IPS-15b (cell line): Measurements from ENCODE around the gene DCUN1D2.
"Not testable (repeated sequence)": the region's sequence is repeated elsewhere in the genome, so short reads cannot be mapped to it uniquely, and the experiment has no call there.

Experiments
- H3K27me3 ChIP-seq: one replicate; pipeline ENCODE4 v1.6.1; 2013; ENCODE audit warnings: low read length; ENCODE audit not compliant: control insufficient read depth, insufficient read depth
- H3K36me3 ChIP-seq: one replicate; pipeline ENCODE4 v1.6.1; 2013; ENCODE audit warnings: low read length; ENCODE audit not compliant: control insufficient read depth, insufficient read depth
- H3K4me1 ChIP-seq: one replicate; pipeline ENCODE4 v1.6.1; 2013; ENCODE audit warnings: mild to moderate bottlenecking, low read length; ENCODE audit not compliant: control insufficient read depth, insufficient read depth
- H3K4me3 ChIP-seq: one replicate; pipeline ENCODE4 v1.5.1; 2013; ENCODE audit warnings: low read depth, low read length
- H3K9ac ChIP-seq: one replicate; pipeline ENCODE4 v1.6.1; 2013; ENCODE audit warnings: low read depth, mild to moderate bottlenecking, low read length
- H3K9me3 ChIP-seq: one replicate; pipeline ENCODE4 v1.6.1; 2013; ENCODE audit warnings: mild to moderate bottlenecking, low read length; ENCODE audit not compliant: control insufficient read depth, insufficient read depth

The DCUN1D2 gene

GRCh38 chr13:113448885-113449692, 41.4 kb downstream of the DCUN1D2 start:
- Histone ChIP-seq H3K36me3 (peaks cover 7% of the 10 kb centered on the region), H3K4me1 (peaks cover 2% of the 10 kb centered on the region), H3K9me3 (no peaks in the 10 kb centered on the region), H3K9ac (no peak overlapping the region), H3K27me3 (no peaks in the 10 kb centered on the region), H3K4me3 (no peak overlapping the region)

- Histone ChIP-seq H3K9me3 (no peaks in the 10 kb centered on the region), H3K27me3 (no peaks in the 10 kb centered on the region), H3K36me3 (peaks cover 7% of the 10 kb centered on the region), H3K4me1 (peaks cover 2% of the 10 kb centered on the region), H3K4me3 (no peak overlapping the region), H3K9ac (no peak overlapping the region)
Measured at GRCh38 chr13:113448545-113448884, 42.0 kb downstream of the DCUN1D2 start.

GRCh38 chr13:113447596-113447995, 42.9 kb downstream of the DCUN1D2 start:
- Histone ChIP-seq H3K4me3 (no peak overlapping the region), H3K4me1 (peaks cover 2% of the 10 kb centered on the region), H3K36me3 (peaks cover 2% of the 10 kb centered on the region), H3K9ac (no peak overlapping the region), H3K27me3 (no peaks in the 10 kb centered on the region), H3K9me3 (no peaks in the 10 kb centered on the region)

GRCh38 chr13:113446488-113446854, 44.0 kb downstream of the DCUN1D2 start:
- Histone ChIP-seq H3K36me3 (peaks cover 2% of the 10 kb centered on the region), H3K9me3 (no peaks in the 10 kb centered on the region), H3K27me3 (no peaks in the 10 kb centered on the region), H3K4me1 (peaks cover 2% of the 10 kb centered on the region), H3K4me3 (no peak overlapping the region), H3K9ac (no peak overlapping the region)

- peaks cover 2% of the 10 kb centered on the region for H3K36me3 ChIP-seq
- H3K4me3 ChIP-seq, result no peak overlapping the region
- no peaks in the 10 kb centered on the region for H3K9me3 ChIP-seq
- no peak overlapping the region for H3K9ac ChIP-seq
- no peaks in the 10 kb centered on the region for H3K27me3 ChIP-seq
- peaks cover 2% of the 10 kb centered on the region for H3K4me1 ChIP-seq
Measured at GRCh38 chr13:113445791-113446487, 44.6 kb downstream of the DCUN1D2 start.

GRCh38 chr13:113443991-113444390, 46.5 kb downstream of the DCUN1D2 start:
- no peaks in the 10 kb centered on the region for H3K9me3 ChIP-seq
- H3K4me3 ChIP-seq, result no peak overlapping the region
- H3K27me3 ChIP-seq, result no peaks in the 10 kb centered on the region
- H3K9ac ChIP-seq, result no peak overlapping the region
- peaks cover 2% of the 10 kb centered on the region for H3K36me3 ChIP-seq
- peaks cover 2% of the 10 kb centered on the region for H3K4me1 ChIP-seq

- Histone ChIP-seq H3K27me3 (no peaks in the 10 kb centered on the region), H3K9me3 (no peaks in the 10 kb centered on the region), H3K4me3 (no peak overlapping the region), H3K9ac (no peak overlapping the region), H3K36me3 (peaks cover 2% of the 10 kb centered on the region), H3K4me1 (peaks cover 2% of the 10 kb centered on the region)
Measured at GRCh38 chr13:113442985-113443362, 47.5 kb downstream of the DCUN1D2 start.

GRCh38 chr13:113442354-113442984, 48.0 kb downstream of the DCUN1D2 start:
- H3K4me3 ChIP-seq, result no peak overlapping the region
- no peak overlapping the region for H3K9ac ChIP-seq
- no peaks in the 10 kb centered on the region for H3K9me3 ChIP-seq
- H3K4me1 ChIP-seq, result peaks cover 2% of the 10 kb centered on the region
- no peaks in the 10 kb centered on the region for H3K27me3 ChIP-seq
- H3K36me3 ChIP-seq, result peaks cover 2% of the 10 kb centered on the region

GRCh38 chr13:113441661-113442060, 48.9 kb downstream of the DCUN1D2 start:
- Histone ChIP-seq H3K4me3 (no peak overlapping the region), H3K9me3 (no peaks in the 10 kb centered on the region), H3K27me3 (no peaks in the 10 kb centered on the region), H3K36me3 (peaks cover 2% of the 10 kb centered on the region), H3K9ac (no peak overlapping the region), H3K4me1 (peaks cover 2% of the 10 kb centered on the region)

- no peaks in the 10 kb centered on the region for H3K4me1 ChIP-seq
- H3K9ac ChIP-seq, result no peak overlapping the region
- H3K36me3 ChIP-seq, result no peaks in the 10 kb centered on the region
- H3K9me3 ChIP-seq, result no peaks in the 10 kb centered on the region
- H3K4me3 ChIP-seq, result no peak overlapping the region
- H3K27me3 ChIP-seq, result no peaks in the 10 kb centered on the region
Measured at GRCh38 chr13:113437408-113438010, 53.0 kb downstream of the DCUN1D2 start.

GRCh38 chr13:113436866-113437265, 53.6 kb downstream of the DCUN1D2 start:
- not testable (repeated sequence) for H3K4me1 ChIP-seq, H3K36me3 ChIP-seq

More at GRCh38 chr13:113436866-113437265, 53.6 kb downstream of the DCUN1D2 start:
- not testable (repeated sequence) for H3K9ac ChIP-seq, H3K4me3 ChIP-seq, H3K27me3 ChIP-seq, H3K9me3 ChIP-seq
